Subcutaneous adipose tissue (tissue), 4 donors: ENCODE results near the gene KDM2B. TPM values are rescaled to one million over a fixed set of nuclear protein-coding genes. Genes with fewer than 3 reads are reported as not detected.

ENCODE experiments used
- CTCF ChIP-seq: fragments of 450-650 bp; IDR thresholded peaks from one replicate; pipeline ENCODE4 v1.5.1; 2016; ENCODE audit warnings: low read depth, mild to moderate bottlenecking, control low read depth, antibody characterized with exemption, moderate library complexity
- total RNA-seq, 4 donors: library from RNA; depleted of rRNA; stranded (reverse); fragments of >200 nt; gene quantifications; one replicate each; pipeline ENCODE4 v1.1.0, GENCODE V29; 2016

KDM2B gene
- total RNA-seq, 4 donors from 2014 or later, result 13.9 to 22.6 (median 16.2) TPM

GRCh38 chr12:121448771-121449315 is 132.0 kb downstream of the KDM2B start:
- no peak for TF ChIP-seq CTCF

- TF ChIP-seq CTCF, result no peak
Measured at GRCh38 chr12:121446750-121447149, 134.1 kb downstream of the KDM2B start.

GRCh38 chr12:121444842-121445202 is 136.0 kb downstream of the KDM2B start:
- no peak for TF ChIP-seq CTCF

- no peak for TF ChIP-seq CTCF
Measured at GRCh38 chr12:121443911-121444841, 136.6 kb downstream of the KDM2B start.

- no peak for TF ChIP-seq CTCF
Measured at GRCh38 chr12:121443193-121443870, 137.5 kb downstream of the KDM2B start.

GRCh38 chr12:121442028-121442948 is 138.5 kb downstream of the KDM2B start:
- TF ChIP-seq CTCF, result no peak
